ENCODE measurements around the gene MRPL14.
A peak's percentile ranks its signal among the peaks of the same experiment; 100 is the strongest.

MRPL14 gene

GRCh38 chr6:44087623-44088022 lies 39.6 kb downstream of the MRPL14 start:
- 100% methylated on average over 2 of the region's 2 CpGs for WGBS
- Histone ChIP-seq H2BK5ac (ENCODE audit: low read depth, low read length, poor library complexity, severe bottlenecking) (no peak overlapping the region), H3K4me2 (ENCODE audit: low read length, poor library complexity, severe bottlenecking) (no peak overlapping the region)

DNA sequence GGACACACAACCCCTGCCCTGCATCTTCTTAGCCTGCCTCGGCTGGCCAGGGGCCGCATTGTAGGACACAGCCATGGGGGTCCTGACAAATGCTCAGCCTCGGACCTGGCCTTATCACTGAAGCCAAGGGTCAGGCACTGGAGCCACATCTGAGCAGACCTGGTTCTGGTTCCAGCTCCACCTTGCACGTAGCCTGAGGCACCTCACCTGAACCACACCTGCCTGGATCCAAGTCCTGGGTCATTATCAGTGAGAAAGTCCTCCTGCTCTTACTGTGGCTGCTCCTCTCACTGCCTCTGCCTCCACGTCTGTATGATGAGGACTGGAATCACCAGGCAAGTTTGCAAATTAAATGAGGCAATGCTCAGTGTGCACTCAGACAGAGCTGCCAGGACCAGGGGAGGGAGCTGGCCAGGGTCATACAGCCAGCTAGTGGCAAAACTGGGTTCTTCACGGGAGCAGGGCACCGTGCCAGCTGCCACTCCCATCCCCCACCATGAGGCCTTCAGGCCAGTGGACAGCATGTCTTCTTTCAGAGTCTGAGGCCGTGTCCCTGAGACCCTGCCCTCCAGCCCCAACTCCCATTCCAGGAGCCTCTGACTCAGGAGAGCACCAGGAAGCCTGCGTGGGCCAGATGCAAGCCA lies 40.2 kb downstream of the MRPL14 start:
- Histone ChIP-seq H2BK12ac (ENCODE audit: low read length in 2 of 2) (no peak overlapping the region), H2BK120ac (ENCODE audit: low read depth, low read length) (no peak overlapping the region), H3K4me1 (ENCODE audit: control insufficient read depth, insufficient read depth, low read depth, low read length) (peaks cover 14% of the 10 kb centered on the region), H2AK5ac (ENCODE audit: low read length, severe bottlenecking) (no peak overlapping the region), H2BK15ac (ENCODE audit: low read depth, poor library complexity, severe bottlenecking) (no peak overlapping the region), H3K4ac (ENCODE audit: low read depth in 1 of 2, low read length in 2 of 2) (no peak overlapping the region), H3K27ac (ENCODE audit: low read length, poor library complexity, severe bottlenecking) (no peak overlapping the region), H4K8ac (ENCODE audit: low read length) (no peak overlapping the region), H3K9me3 (ENCODE audit: control insufficient read depth, low read length) (no peaks in the 10 kb centered on the region), H3K4me3 (ENCODE audit: insufficient read depth in 1 of 2, low read depth in 1 of 2, low read length in 2 of 2) (no peak overlapping the region), H3K23ac (ENCODE audit: low read length in 2 of 2) (no peak overlapping the region), H3K9ac (ENCODE audit: low read length) (peak overlapping the region; percentile 11), H3K36me3 (ENCODE audit: control insufficient read depth in 1 of 2, insufficient read depth in 2 of 2, low read depth in 1 of 2, low read length in 2 of 2) (peaks cover 7 to 13% of the 10 kb centered on the region in 2 experiments), H3K4me2 (ENCODE audit: low read length, poor library complexity, severe bottlenecking) (no peak overlapping the region), H3K18ac (ENCODE audit: low read depth in 1 of 2, low read length in 2 of 2) (no peak overlapping the region), H4K91ac (ENCODE audit: low read length) (no peak overlapping the region), H3K79me1 (replicated peaks; ENCODE audit: low read length, poor library complexity, severe bottlenecking) (peaks cover 5% of the 10 kb centered on the region), H3K14ac (ENCODE audit: low read length in 2 of 2) (no peak overlapping the region), H2AFZ (ENCODE audit: low read depth, low read length) (no peak overlapping the region), H3K27me3 (ENCODE audit: control insufficient read depth in 1 of 2, insufficient read depth in 1 of 2, low read length in 2 of 2) (no peaks in the 10 kb centered on the region), H2BK5ac (ENCODE audit: low read depth, low read length, poor library complexity, severe bottlenecking) (no peak overlapping the region)
- no peak for DNase-seq
- 76% methylated on average over 9 of the region's 9 CpGs for WGBS

More at GRCh38 chr6:44087623-44088022, 39.6 kb downstream of the MRPL14 start:
- Histone ChIP-seq H3K27ac (ENCODE audit: low read length, poor library complexity, severe bottlenecking) (no peak overlapping the region), H3K79me1 (replicated peaks; ENCODE audit: low read length, poor library complexity, severe bottlenecking) (peaks cover 10% of the 10 kb centered on the region), H2AFZ (ENCODE audit: low read depth, low read length) (no peak overlapping the region), H3K27me3 (ENCODE audit: control insufficient read depth in 1 of 2, insufficient read depth in 1 of 2, low read length in 2 of 2) (no peaks in the 10 kb centered on the region), H3K14ac (ENCODE audit: low read length in 2 of 2) (no peak overlapping the region), H4K91ac (ENCODE audit: low read length) (no peak overlapping the region), H3K23ac (ENCODE audit: low read length in 2 of 2) (no peak overlapping the region), H3K4me3 (ENCODE audit: insufficient read depth in 1 of 2, low read depth in 1 of 2, low read length in 2 of 2) (no peak overlapping the region), H2AK5ac (ENCODE audit: low read length, severe bottlenecking) (no peak overlapping the region), H3K36me3 (ENCODE audit: control insufficient read depth in 1 of 2, insufficient read depth in 2 of 2, low read depth in 1 of 2, low read length in 2 of 2) (peaks cover 11 to 15% of the 10 kb centered on the region in 2 experiments), H4K8ac (ENCODE audit: low read length) (no peak overlapping the region), H3K4ac (ENCODE audit: low read depth in 1 of 2, low read length in 2 of 2) (no peak overlapping the region), H2BK120ac (ENCODE audit: low read depth, low read length) (no peak overlapping the region), H3K4me1 (ENCODE audit: control insufficient read depth, insufficient read depth, low read depth, low read length) (peaks cover 14% of the 10 kb centered on the region), H3K18ac (ENCODE audit: low read depth in 1 of 2, low read length in 2 of 2) (no peak overlapping the region), H3K9ac (ENCODE audit: low read length) (peak overlapping the region; percentile 11), H2BK15ac (ENCODE audit: low read depth, poor library complexity, severe bottlenecking) (no peak overlapping the region), H2BK12ac (ENCODE audit: low read length in 2 of 2) (no peak overlapping the region), H3K9me3 (ENCODE audit: control insufficient read depth, low read length) (no peaks in the 10 kb centered on the region)
- DNase-seq, result no peak

- Histone ChIP-seq H2BK120ac (ENCODE audit: low read depth, low read length) (no peak overlapping the region), H3K14ac (ENCODE audit: low read length in 2 of 2) (no peak overlapping the region), H3K4ac (ENCODE audit: low read depth in 1 of 2, low read length in 2 of 2) (no peak overlapping the region), H3K4me1 (ENCODE audit: control insufficient read depth, insufficient read depth, low read depth, low read length) (peaks cover 12% of the 10 kb centered on the region), H3K79me1 (replicated peaks; ENCODE audit: low read length, poor library complexity, severe bottlenecking) (peaks cover 3% of the 10 kb centered on the region), H2BK12ac (ENCODE audit: low read length in 2 of 2) (no peak overlapping the region), H3K9me3 (ENCODE audit: control insufficient read depth, low read length) (no peaks in the 10 kb centered on the region), H4K8ac (ENCODE audit: low read length) (no peak overlapping the region), H3K4me2 (ENCODE audit: low read length, poor library complexity, severe bottlenecking) (no peak overlapping the region), H3K4me3 (ENCODE audit: insufficient read depth in 1 of 2, low read depth in 1 of 2, low read length in 2 of 2) (no peak overlapping the region), H3K9ac (ENCODE audit: low read length) (no peak overlapping the region), H3K23ac (ENCODE audit: low read length in 2 of 2) (no peak overlapping the region), H2AFZ (ENCODE audit: low read depth, low read length) (no peak overlapping the region), H2BK5ac (ENCODE audit: low read depth, low read length, poor library complexity, severe bottlenecking) (no peak overlapping the region), H3K18ac (ENCODE audit: low read depth in 1 of 2, low read length in 2 of 2) (no peak overlapping the region), H4K91ac (ENCODE audit: low read length) (no peak overlapping the region), H2BK15ac (ENCODE audit: low read depth, poor library complexity, severe bottlenecking) (no peak overlapping the region), H3K27me3 (ENCODE audit: control insufficient read depth in 1 of 2, insufficient read depth in 1 of 2, low read length in 2 of 2) (no peaks in the 10 kb centered on the region), H3K27ac (ENCODE audit: low read length, poor library complexity, severe bottlenecking) (no peak overlapping the region), H2AK5ac (ENCODE audit: low read length, severe bottlenecking) (no peak overlapping the region), H3K36me3 (ENCODE audit: control insufficient read depth in 1 of 2, insufficient read depth in 2 of 2, low read depth in 1 of 2, low read length in 2 of 2) (peaks cover 7 to 9% of the 10 kb centered on the region in 2 experiments)
- DNase-seq, result no peak
- 94% methylated on average over 2 of the region's 2 CpGs for WGBS
Observed at GRCh38 chr6:44085219-44085618, 42.0 kb downstream of the MRPL14 start.

DNA sequence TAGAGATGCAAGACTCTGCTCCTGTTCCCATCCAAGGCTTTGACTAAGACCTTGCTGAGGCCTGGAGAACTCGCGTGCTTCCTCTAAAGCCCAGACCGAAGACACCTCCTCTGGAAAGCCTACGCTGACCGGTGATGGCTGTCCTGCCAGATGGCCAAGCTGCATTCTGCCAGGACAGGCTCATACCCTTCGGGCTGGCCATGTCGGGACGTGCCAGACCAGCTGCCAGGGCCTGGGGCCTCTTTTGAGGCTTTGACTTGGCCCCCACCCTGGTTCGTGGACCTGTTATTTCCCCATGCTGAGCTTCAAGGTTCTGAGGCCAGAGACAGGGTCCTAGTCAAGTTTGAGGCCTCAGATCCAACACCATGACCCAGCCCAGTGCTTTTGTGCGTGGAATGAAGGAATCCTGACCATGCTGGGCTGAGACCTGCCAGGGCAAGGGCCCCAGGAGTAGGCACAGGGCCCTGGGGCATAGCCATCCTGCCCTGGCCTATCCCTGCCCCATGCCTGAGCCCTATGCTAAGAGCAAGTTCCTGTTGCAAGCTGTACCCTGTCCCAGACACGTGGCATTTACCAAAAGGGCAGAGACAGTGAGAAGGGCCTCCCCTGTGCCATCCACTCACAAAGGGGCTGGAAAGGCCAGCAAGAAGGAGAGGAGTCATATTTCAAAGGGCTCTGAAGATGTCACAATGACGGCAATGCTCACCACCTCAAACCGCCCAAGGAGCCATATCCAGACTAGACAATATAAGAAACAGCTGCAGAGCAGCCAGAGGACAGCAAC lies 42.8 kb downstream of the MRPL14 start:
- no peaks in the 10 kb centered on the region for H3K9me3 ChIP-seq (ENCODE audit: control insufficient read depth, low read length)
- WGBS, result 90% methylated on average over 13 of the region's 13 CpGs

More for the DNA sequence above, 42.8 kb downstream of the MRPL14 start:
- Histone ChIP-seq H3K36me3 (ENCODE audit: control insufficient read depth in 1 of 2, insufficient read depth in 2 of 2, low read depth in 1 of 2, low read length in 2 of 2) (peaks cover 5% of the 10 kb centered on the region in 2 experiments), H3K18ac (ENCODE audit: low read depth in 1 of 2, low read length in 2 of 2) (peak overlapping the region in 1 of 2 experiments; percentile 55), H3K14ac (ENCODE audit: low read length in 2 of 2) (peak overlapping the region in 1 of 2 experiments; percentile 84), H3K79me1 (replicated peaks; ENCODE audit: low read length, poor library complexity, severe bottlenecking) (no peaks in the 10 kb centered on the region), H3K4me2 (ENCODE audit: low read length, poor library complexity, severe bottlenecking) (no peak overlapping the region), H3K27me3 (ENCODE audit: control insufficient read depth in 1 of 2, insufficient read depth in 1 of 2, low read length in 2 of 2) (no peaks in the 10 kb centered on the region), H2BK12ac (ENCODE audit: low read length in 2 of 2) (no peak overlapping the region), H3K4me3 (ENCODE audit: insufficient read depth in 1 of 2, low read depth in 1 of 2, low read length in 2 of 2) (no peak overlapping the region), H4K91ac (ENCODE audit: low read length) (no peak overlapping the region), H2BK5ac (ENCODE audit: low read depth, low read length, poor library complexity, severe bottlenecking) (no peak overlapping the region), H3K23ac (ENCODE audit: low read length in 2 of 2) (no peak overlapping the region), H3K4ac (ENCODE audit: low read depth in 1 of 2, low read length in 2 of 2) (no peak overlapping the region), H3K4me1 (ENCODE audit: control insufficient read depth, insufficient read depth, low read depth, low read length) (peaks cover 12% of the 10 kb centered on the region), H2BK15ac (ENCODE audit: low read depth, poor library complexity, severe bottlenecking) (no peak overlapping the region), H3K27ac (ENCODE audit: low read length, poor library complexity, severe bottlenecking) (no peak overlapping the region), H2AK5ac (ENCODE audit: low read length, severe bottlenecking) (no peak overlapping the region), H3K9ac (ENCODE audit: low read length) (no peak overlapping the region), H2BK120ac (ENCODE audit: low read depth, low read length) (no peak overlapping the region), H2AFZ (ENCODE audit: low read depth, low read length) (no peak overlapping the region), H4K8ac (ENCODE audit: low read length) (no peak overlapping the region)
- peak; percentile 78 for DNase-seq
